Panc1 (cell line): ENCODE measurements around the gene HES5. TPM values are rescaled to one million over a fixed set of nuclear protein-coding genes. Genes with fewer than 3 reads are reported as not detected.

Source experiments
- ATAC-seq: fragments of 200-7000 bp; cut with Tn5 transposase; 2 replicates; pipeline ENCODE4 v1.9.1; 2020; ENCODE audit warnings: mild to moderate bottlenecking, moderate library complexity
- BruUV-seq: library from RNA; stranded (reverse); fragments of 400-500 nt; replicated peaks from 2 replicates; lab custom pipeline; 2021; lab: Mats Ljungman, UMichigan
- CTCF ChIA-PET: fragments of 300-600 bp; sonication (Branson Sonifier 250); formaldehyde crosslinking; loops from one replicate; lab custom pipeline; 2022; ENCODE audit warnings: antibody characterized with exemption; lab: Charles Lee
- POLR2A ChIA-PET: fragments of 300-600 bp; sonication (Branson Sonifier 250); formaldehyde crosslinking; loops from one replicate; lab custom pipeline; 2022; ENCODE audit warnings: antibody characterized with exemption; lab: Charles Lee
- DNase-seq: peaks from one replicate; pipeline ENCODE4 v3.0.0-alpha.2; 2010; ENCODE audit warnings: low read depth, low spot score
- H3K27ac ChIP-seq: 2 replicates; pipeline ENCODE4 v1.5.1; 2011; ENCODE audit warnings: mild to moderate bottlenecking, low read length, inconsistent platforms
- H3K27me3 ChIP-seq: fragments of 200-500 bp; sonication (Bioruptor generic); 2 replicates; pipeline ENCODE4 v1.6.0; 2014; ENCODE audit warnings: low read length, inconsistent platforms; ENCODE audit not compliant: control insufficient read depth, insufficient read depth
- H3K36me3 ChIP-seq: fragments of 200-500 bp; sonication (Bioruptor generic); 2 replicates; pipeline ENCODE4 v1.5.1; 2014; ENCODE audit warnings: inconsistent platforms, mild to moderate bottlenecking, low read length, moderate library complexity; ENCODE audit not compliant: control insufficient read depth, insufficient read depth
- H3K4me1 ChIP-seq: 2 replicates; pipeline ENCODE4 v1.5.1; 2011; ENCODE audit warnings: inconsistent platforms, mild to moderate bottlenecking, low read length, moderate library complexity; ENCODE audit not compliant: control insufficient read depth, insufficient read depth
- H3K4me3 ChIP-seq, 2 experiments: 2 replicates each; pipeline ENCODE4 v1.5.1; 2011 to 2012; ENCODE audit warnings: low read depth in 2 of 2, low read length in 2 of 2, mild to moderate bottlenecking in 2 of 2, inconsistent platforms in 1 of 2, moderate library complexity in 1 of 2
- H3K9me3 ChIP-seq: fragments of 200-500 bp; sonication (Bioruptor generic); 2 replicates; pipeline ENCODE4 v1.5.1; 2014; ENCODE audit warnings: low read depth, mild to moderate bottlenecking, inconsistent platforms, low read length, moderate library complexity; ENCODE audit not compliant: control insufficient read depth, insufficient read depth
- POLR2AphosphoS5 ChIP-seq: IDR thresholded peaks from 2 replicates; pipeline ENCODE4 v1.6.1; 2012; ENCODE audit warnings: mild to moderate bottlenecking, low read depth, low read length, moderate library complexity
- SIN3A ChIP-seq: IDR thresholded peaks from 2 replicates; pipeline ENCODE4 v1.6.1; 2012; ENCODE audit warnings: low read depth, mild to moderate bottlenecking, low read length, moderate library complexity, borderline replicate concordance; ENCODE audit not compliant: insufficient read depth
- TCF7L2 ChIP-seq: IDR thresholded peaks from 2 replicates; pipeline ENCODE4 v1.6.1; 2011; ENCODE audit warnings: mild to moderate bottlenecking, low read depth, low read length, inconsistent platforms
- in situ Hi-C: cut with HindIII; loops from 2 replicates; pipeline ENCODE4 v1.10.0; 2016; ENCODE audit warnings: low sequenced_read_pairs, low pct_unique_long_range_greater_than_20kb
- intact Hi-C: fragments of 100-400 bp; cut with micrococcal nuclease; formaldehyde crosslinking; loops from one replicate; pipeline ENCODE4 v1.10.0; 2022; ENCODE audit not compliant: unreplicated experiment
- total RNA-seq: library from RNA; stranded (reverse); gene quantifications from one replicate; pipeline ENCODE4 v1.2.1, GENCODE V29; 2021; ENCODE audit not compliant: unreplicated experiment
- TF ChIP-seq, protein P1 (sequence below): fragments of 450-650 bp; IDR thresholded peaks from 2 replicates; pipeline ENCODE4 v1.5.1; 2017; ENCODE audit warnings: mild to moderate bottlenecking
- TF ChIP-seq, protein P2 (sequence below), 2 experiments: IDR thresholded peaks; 2 replicates each; pipeline ENCODE4 v1.6.1; 2011 to 2012; ENCODE audit warnings: low read depth in 2 of 2, control low read depth in 1 of 2, low read length in 1 of 2, mild to moderate bottlenecking in 1 of 2, moderate library complexity in 1 of 2; ENCODE audit not compliant: insufficient read depth in 1 of 2

Gene HES5
- total RNA-seq, 1 experiment from 2014 or later, result not detected

DNA sequence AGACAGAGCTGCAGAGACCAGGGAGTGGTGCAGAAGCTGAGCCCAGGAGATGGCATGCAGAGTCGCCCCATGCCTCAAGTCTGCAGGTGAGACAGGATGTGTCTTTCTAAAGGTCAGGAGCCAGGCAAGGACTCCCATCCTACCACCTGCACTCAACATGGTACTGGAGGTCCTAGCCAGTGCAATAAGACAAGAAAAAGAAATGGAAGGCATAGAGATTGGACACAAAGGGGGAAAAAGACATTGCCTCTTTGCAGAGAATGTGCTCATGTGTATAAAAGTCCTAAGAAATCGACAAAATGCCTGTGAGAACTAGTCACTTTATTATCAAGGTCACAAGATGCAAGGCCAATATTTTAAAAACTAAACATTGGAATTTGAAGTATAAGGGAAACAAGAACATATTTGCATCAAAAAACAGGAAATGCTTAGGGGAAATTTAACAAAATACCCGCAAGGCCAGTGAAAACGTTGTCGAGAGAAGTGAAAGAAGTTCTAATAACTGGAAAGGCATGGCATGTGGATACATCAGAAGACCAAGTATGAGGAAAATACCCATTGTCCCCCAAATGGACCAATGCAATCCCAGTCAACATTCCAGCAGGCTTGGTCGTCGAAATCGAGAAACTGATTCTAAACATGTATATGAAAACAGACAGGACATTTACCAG is 43.3 kb upstream of the HES5 start:
- DNase-seq, result no peak
- in situ Hi-C loops, result no loop called here
- no TSS peak for BruUV-seq
- Histone ChIP-seq H3K36me3 (no peaks in the 10 kb centered on the region), H3K4me1 (no peaks in the 10 kb centered on the region; the same call in 1 of the 2 replicates), H3K27me3 (no peaks in the 10 kb centered on the region), H3K9me3 (peaks cover 10% of the 10 kb centered on the region; the same call in 1 of the 2 replicates), H3K27ac (no peak overlapping the region), H3K4me3 (no peak overlapping the region)
- intact Hi-C loops, result no loop called here
- ATAC-seq, result no peak
- CTCF ChIA-PET, result no interaction called here
- POLR2A ChIA-PET, result no interaction called here
- TF ChIP-seq TCF7L2 (no peak), POLR2AphosphoS5 (no peak), SIN3A (no peak)
- TF ChIP-seq, protein P1, sequence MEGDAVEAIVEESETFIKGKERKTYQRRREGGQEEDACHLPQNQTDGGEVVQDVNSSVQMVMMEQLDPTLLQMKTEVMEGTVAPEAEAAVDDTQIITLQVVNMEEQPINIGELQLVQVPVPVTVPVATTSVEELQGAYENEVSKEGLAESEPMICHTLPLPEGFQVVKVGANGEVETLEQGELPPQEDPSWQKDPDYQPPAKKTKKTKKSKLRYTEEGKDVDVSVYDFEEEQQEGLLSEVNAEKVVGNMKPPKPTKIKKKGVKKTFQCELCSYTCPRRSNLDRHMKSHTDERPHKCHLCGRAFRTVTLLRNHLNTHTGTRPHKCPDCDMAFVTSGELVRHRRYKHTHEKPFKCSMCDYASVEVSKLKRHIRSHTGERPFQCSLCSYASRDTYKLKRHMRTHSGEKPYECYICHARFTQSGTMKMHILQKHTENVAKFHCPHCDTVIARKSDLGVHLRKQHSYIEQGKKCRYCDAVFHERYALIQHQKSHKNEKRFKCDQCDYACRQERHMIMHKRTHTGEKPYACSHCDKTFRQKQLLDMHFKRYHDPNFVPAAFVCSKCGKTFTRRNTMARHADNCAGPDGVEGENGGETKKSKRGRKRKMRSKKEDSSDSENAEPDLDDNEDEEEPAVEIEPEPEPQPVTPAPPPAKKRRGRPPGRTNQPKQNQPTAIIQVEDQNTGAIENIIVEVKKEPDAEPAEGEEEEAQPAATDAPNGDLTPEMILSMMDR, result no peak
- TF ChIP-seq, protein P2, sequence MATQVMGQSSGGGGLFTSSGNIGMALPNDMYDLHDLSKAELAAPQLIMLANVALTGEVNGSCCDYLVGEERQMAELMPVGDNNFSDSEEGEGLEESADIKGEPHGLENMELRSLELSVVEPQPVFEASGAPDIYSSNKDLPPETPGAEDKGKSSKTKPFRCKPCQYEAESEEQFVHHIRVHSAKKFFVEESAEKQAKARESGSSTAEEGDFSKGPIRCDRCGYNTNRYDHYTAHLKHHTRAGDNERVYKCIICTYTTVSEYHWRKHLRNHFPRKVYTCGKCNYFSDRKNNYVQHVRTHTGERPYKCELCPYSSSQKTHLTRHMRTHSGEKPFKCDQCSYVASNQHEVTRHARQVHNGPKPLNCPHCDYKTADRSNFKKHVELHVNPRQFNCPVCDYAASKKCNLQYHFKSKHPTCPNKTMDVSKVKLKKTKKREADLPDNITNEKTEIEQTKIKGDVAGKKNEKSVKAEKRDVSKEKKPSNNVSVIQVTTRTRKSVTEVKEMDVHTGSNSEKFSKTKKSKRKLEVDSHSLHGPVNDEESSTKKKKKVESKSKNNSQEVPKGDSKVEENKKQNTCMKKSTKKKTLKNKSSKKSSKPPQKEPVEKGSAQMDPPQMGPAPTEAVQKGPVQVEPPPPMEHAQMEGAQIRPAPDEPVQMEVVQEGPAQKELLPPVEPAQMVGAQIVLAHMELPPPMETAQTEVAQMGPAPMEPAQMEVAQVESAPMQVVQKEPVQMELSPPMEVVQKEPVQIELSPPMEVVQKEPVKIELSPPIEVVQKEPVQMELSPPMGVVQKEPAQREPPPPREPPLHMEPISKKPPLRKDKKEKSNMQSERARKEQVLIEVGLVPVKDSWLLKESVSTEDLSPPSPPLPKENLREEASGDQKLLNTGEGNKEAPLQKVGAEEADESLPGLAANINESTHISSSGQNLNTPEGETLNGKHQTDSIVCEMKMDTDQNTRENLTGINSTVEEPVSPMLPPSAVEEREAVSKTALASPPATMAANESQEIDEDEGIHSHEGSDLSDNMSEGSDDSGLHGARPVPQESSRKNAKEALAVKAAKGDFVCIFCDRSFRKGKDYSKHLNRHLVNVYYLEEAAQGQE (IDR thresholded peaks at IDR 0.05; ENCODE audit: insufficient read depth in 1 of 2, low read depth in 2 of 2, low read length in 1 of 2), result no peak

DNA sequence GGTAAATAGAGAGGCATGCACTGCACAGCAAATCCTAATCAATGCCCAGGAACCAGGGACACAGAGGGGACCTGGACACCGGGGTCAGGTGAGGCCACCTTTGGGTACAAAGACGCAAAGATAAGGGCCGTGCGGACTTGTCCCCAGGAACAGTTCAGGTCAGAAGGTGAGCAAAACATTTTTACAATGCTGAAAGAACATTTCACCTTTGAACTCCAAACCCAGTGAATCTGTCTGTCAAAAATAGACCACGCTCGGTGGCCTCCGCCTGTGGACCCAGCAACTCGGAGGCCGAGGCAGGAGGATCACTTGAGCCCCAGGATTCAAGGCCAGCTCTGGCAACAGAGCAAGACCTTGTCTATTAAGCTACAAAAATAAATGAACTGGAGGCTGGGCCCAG is 41.3 kb upstream of the HES5 start:
- Histone ChIP-seq H3K27ac (no peak overlapping the region), H3K27me3 (no peaks in the 10 kb centered on the region), H3K36me3 (no peaks in the 10 kb centered on the region), H3K4me1 (no peaks in the 10 kb centered on the region), H3K9me3 (peaks cover 10% of the 10 kb centered on the region; the same call in 1 of the 2 replicates), H3K4me3 (no peak overlapping the region)
- intact Hi-C loops (no loop called here), in situ Hi-C loops (no loop called here)
- TF ChIP-seq POLR2AphosphoS5 (no peak), SIN3A (no peak), TCF7L2 (no peak)
- TF ChIP-seq, protein P1, result no peak
- TF ChIP-seq, protein P2 (IDR thresholded peaks at IDR 0.05; ENCODE audit: insufficient read depth in 1 of 2, low read depth in 2 of 2, low read length in 1 of 2), result no peak
- no peak for DNase-seq
- ChIA-PET CTCF (interaction anchor here (0.6 kb wide), 1 partner anchor 121 kb away, joined by 3 read pairs; no protein-coding TSS in a partner anchor), POLR2A (no interaction called here)
- ATAC-seq, result no peak
- no TSS peak for BruUV-seq
